Parathyroid adenoma (tissue), 2 donors: ENCODE results near the gene POLR1A.

Experiments
- H2AFZ ChIP-seq: fragments of 300-600 bp; sonication (generic); one replicate; pipeline ENCODE4 v1.7.0; 2017; ENCODE audit warnings: antibody characterized with exemption, mild to moderate bottlenecking
- H3K27ac ChIP-seq: fragments of 300-600 bp; sonication (generic); one replicate; pipeline ENCODE4 v1.7.0; 2017
- H3K27me3 ChIP-seq: fragments of 300-600 bp; sonication (generic); one replicate; pipeline ENCODE4 v1.7.0; 2017; ENCODE audit warnings: low read length; ENCODE audit not compliant: control insufficient read depth, insufficient read depth
- H3K36me3 ChIP-seq: fragments of 300-600 bp; sonication (generic); one replicate; pipeline ENCODE4 v1.7.0; 2017; ENCODE audit warnings: low read length; ENCODE audit not compliant: control insufficient read depth, insufficient read depth
- H3K4me1 ChIP-seq: fragments of 300-600 bp; sonication (generic); one replicate; pipeline ENCODE4 v1.7.0; 2017; ENCODE audit warnings: control low read depth
- H3K4me2 ChIP-seq: fragments of 300-600 bp; sonication (generic); one replicate; pipeline ENCODE4 v1.7.0; 2017; ENCODE audit warnings: low read length
- H3K4me3 ChIP-seq: fragments of 300-600 bp; sonication (generic); one replicate; pipeline ENCODE4 v1.7.0; 2017; ENCODE audit warnings: low read depth, low read length
- H3K79me2 ChIP-seq: fragments of 300-600 bp; sonication (generic); one replicate; pipeline ENCODE4 v1.7.0; 2017; ENCODE audit warnings: control low read depth
- H3K9ac ChIP-seq: fragments of 300-600 bp; sonication (generic); one replicate; pipeline ENCODE4 v1.7.0; 2017; ENCODE audit warnings: mild to moderate bottlenecking
- H3K9me3 ChIP-seq: fragments of 300-600 bp; sonication (generic); one replicate; pipeline ENCODE4 v1.7.0; 2017; ENCODE audit warnings: low read length; ENCODE audit not compliant: control insufficient read depth
- TF ChIP-seq, protein P1 (sequence below): fragments of 300-600 bp; sonication (generic); IDR thresholded peaks from one replicate; pipeline ENCODE4 v1.7.0; 2017; ENCODE audit warnings: antibody characterized with exemption, mild to moderate bottlenecking
- donor health status: primary hyperparathyroidism.

Gene POLR1A

DNA sequence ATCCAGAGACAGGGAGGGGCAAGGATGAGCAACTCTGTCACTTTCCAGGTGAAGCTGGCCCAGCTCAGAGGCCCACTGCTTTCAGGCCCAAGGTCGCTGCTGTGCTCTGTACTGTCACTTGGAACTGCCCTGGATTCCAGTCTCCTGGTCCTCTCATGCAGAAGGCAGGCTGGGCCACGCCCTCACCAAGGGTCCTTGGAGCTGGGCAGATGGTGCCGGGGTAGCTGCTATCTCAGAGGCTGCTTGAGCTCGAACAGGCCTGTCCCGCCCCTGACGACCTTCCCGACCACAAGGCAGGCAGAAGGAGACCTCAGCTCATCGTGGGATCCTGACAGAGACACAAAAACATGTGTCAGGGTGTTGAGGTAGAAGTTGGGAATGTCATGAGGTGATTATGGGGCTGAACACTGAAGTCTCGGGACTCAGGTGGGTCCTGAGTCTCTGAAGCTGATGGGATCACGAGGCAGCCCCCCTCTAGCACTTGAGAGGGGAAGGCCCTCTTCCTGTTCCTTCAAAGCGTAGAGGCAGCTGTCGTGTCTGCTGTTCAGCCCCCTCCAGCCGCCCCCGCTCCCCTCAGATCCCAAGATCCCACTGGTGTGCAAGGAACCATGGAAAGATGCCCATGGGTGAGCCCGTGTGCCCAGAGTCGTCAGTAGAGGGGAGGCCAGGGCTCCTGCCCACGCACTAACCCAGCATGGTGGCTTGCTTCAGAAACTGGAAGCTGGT is 78.3 kb downstream of the POLR1A start:
- Histone ChIP-seq H3K4me1 (no peaks in the 10 kb centered on the region), H3K9me3 (no peaks in the 10 kb centered on the region), H3K9ac (no peak overlapping the region), H3K4me3 (no peak overlapping the region), H2AFZ (no peak overlapping the region), H3K27me3 (no peaks in the 10 kb centered on the region), H3K36me3 (no peaks in the 10 kb centered on the region), H3K79me2 (no peaks in the 10 kb centered on the region), H3K4me2 (no peak overlapping the region), H3K27ac (no peak overlapping the region)
- TF ChIP-seq, protein P1, sequence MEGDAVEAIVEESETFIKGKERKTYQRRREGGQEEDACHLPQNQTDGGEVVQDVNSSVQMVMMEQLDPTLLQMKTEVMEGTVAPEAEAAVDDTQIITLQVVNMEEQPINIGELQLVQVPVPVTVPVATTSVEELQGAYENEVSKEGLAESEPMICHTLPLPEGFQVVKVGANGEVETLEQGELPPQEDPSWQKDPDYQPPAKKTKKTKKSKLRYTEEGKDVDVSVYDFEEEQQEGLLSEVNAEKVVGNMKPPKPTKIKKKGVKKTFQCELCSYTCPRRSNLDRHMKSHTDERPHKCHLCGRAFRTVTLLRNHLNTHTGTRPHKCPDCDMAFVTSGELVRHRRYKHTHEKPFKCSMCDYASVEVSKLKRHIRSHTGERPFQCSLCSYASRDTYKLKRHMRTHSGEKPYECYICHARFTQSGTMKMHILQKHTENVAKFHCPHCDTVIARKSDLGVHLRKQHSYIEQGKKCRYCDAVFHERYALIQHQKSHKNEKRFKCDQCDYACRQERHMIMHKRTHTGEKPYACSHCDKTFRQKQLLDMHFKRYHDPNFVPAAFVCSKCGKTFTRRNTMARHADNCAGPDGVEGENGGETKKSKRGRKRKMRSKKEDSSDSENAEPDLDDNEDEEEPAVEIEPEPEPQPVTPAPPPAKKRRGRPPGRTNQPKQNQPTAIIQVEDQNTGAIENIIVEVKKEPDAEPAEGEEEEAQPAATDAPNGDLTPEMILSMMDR = no peak

DNA sequence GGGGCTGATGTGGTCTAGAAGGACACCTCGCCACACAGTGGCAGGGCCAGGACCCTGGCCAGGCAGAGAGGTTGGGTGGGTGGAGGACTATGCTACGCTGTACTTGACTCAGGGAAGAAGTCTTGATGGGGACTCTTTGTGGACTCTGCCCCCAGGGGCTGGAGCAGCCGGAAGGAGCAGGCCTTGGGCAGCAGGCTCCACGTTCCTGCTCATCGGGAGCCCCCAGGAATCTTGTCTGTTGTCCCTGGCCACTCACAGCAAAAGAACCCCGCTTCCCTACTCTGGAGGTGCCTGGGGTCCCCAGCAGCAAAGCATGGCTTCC is 79.0 kb downstream of the POLR1A start:
- no peak overlapping the region for H3K4me3 ChIP-seq
- TF ChIP-seq, protein P1 = no peak
- H3K9ac ChIP-seq = no peak overlapping the region
- no peaks in the 10 kb centered on the region for H3K4me1 ChIP-seq
- no peaks in the 10 kb centered on the region for H3K9me3 ChIP-seq
- H2AFZ ChIP-seq = no peak overlapping the region
- H3K27me3 ChIP-seq = no peaks in the 10 kb centered on the region
- H3K4me2 ChIP-seq = no peak overlapping the region
- no peaks in the 10 kb centered on the region for H3K79me2 ChIP-seq
- H3K27ac ChIP-seq = no peak overlapping the region
- no peaks in the 10 kb centered on the region for H3K36me3 ChIP-seq

DNA sequence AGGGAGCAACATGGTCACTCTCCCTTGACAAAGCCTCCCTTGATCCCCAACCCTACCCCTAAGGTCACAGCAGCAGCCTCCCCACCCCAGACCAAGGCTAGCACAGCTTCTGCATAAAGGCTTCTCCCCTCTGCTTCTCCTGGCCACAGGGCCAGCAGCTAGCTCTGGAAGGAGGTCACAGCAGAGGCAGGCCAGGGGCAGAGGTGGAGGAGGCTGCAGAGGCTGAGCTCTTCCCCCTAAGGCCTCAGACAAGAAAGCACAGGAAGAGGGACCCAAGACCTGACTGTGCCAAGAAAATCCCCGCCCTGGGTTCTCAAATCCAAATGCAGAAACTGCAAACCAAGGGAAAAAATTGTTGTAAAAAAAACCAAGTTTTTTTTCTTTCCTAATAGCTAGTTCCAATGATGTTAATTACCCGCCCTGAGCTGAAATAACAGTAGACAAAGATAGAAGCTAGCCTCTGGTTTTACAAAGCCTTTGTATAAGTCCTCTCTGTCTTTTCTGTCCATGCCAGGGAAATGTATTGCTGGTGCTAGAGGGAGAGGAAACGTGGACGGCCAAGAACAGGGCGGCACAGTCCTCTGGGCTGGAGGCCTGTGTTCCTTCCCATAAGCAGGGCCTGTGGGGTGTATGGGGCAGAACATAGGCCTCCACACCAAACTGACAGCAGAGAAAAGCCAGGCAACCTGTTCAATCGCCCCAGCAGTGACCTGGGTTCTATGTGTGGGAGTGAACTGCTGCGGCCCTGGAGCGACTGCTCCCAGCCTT is 79.5 kb downstream of the POLR1A start:
- H2AFZ ChIP-seq = no peak overlapping the region
- no peak overlapping the region for H3K27ac ChIP-seq
- no peaks in the 10 kb centered on the region for H3K27me3 ChIP-seq
- no peaks in the 10 kb centered on the region for H3K4me1 ChIP-seq
- H3K9me3 ChIP-seq = no peaks in the 10 kb centered on the region
- TF ChIP-seq, protein P1 = no peak
- no peaks in the 10 kb centered on the region for H3K36me3 ChIP-seq
- H3K79me2 ChIP-seq = no peaks in the 10 kb centered on the region
- no peak overlapping the region for H3K4me2 ChIP-seq
- no peak overlapping the region for H3K9ac ChIP-seq
- no peak overlapping the region for H3K4me3 ChIP-seq

DNA sequence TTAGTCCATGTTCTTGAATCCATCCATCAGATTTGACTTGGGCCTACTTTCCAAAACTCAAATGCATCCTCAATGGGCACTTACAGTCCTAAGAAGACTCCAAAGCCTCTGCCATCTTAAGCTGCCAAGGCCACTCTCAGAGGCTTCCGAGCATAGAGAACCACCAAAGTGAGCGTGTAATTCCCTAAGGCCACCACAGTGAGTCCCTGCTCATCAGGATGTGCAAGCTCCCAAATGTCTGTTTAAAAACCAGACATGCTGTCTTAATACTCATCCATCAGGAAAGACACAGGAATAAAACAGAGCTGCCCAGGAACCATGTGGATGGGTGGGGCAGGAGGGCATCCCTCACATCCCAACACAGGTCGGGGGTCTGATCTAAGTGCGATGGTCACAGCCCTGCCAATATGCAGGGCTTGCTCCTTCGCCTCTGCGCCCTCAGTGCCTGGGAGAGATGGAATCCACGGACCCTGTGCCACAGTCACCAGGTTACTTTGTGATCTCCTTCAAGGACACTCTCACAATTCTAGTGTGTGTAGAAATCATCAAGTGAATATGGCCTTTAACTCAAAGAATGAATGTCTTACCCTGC is 80.4 kb downstream of the POLR1A start:
- no peaks in the 10 kb centered on the region for H3K9me3 ChIP-seq
- no peak overlapping the region for H3K4me3 ChIP-seq
- no peaks in the 10 kb centered on the region for H3K36me3 ChIP-seq
- H3K9ac ChIP-seq = no peak overlapping the region
- no peak overlapping the region for H2AFZ ChIP-seq
- no peak overlapping the region for H3K4me2 ChIP-seq
- no peaks in the 10 kb centered on the region for H3K79me2 ChIP-seq
- no peaks in the 10 kb centered on the region for H3K4me1 ChIP-seq
- H3K27ac ChIP-seq = no peak overlapping the region
- TF ChIP-seq, protein P1 = no peak
- no peaks in the 10 kb centered on the region for H3K27me3 ChIP-seq
